Endothelial cell of umbilical vein (primary cell): Measurements from ENCODE around the gene DCDC2B. TPM values are rescaled to one million over a fixed set of nuclear protein-coding genes. Genes with fewer than 3 reads are reported as not detected.

ENCODE experiments used
- BruUV-seq: library from RNA; stranded (reverse); fragments of 400-500 nt; replicated peaks from 2 replicates; lab custom pipeline; 2021; lab: Mats Ljungman, UMichigan
- CTCF ChIA-PET: fragments of 300-600, 350-600 bp; sonication (Branson Sonifier 250); formaldehyde crosslinking; loops from one replicate; lab custom pipeline; 2021; ENCODE audit warnings: antibody characterized with exemption, inconsistent platforms; lab: Charles Lee
- POLR2A ChIA-PET: fragments of 300-600, 350-600 bp; sonication (Branson Sonifier 250); formaldehyde crosslinking; loops from one replicate; lab custom pipeline; 2021; ENCODE audit warnings: antibody characterized with exemption, inconsistent platforms; lab: Charles Lee
- DNase-seq: peaks from one replicate; pipeline ENCODE4 v3.0.0-alpha.2; 2011; ENCODE audit warnings: low read depth, low spot score
- FAIRE-seq: peaks from 2 replicates; lab custom pipeline; 2011; peaks lifted over from hg19 to GRCh38; lab: Jason Lieb, UNC
- H2AFZ ChIP-seq: 2 replicates; pipeline ENCODE4 v1.6.0; 2012; ENCODE audit warnings: low read depth, low read length, control low read depth, inconsistent platforms
- H3K27ac ChIP-seq: 2 replicates; pipeline ENCODE4 v1.5.1; 2011; ENCODE audit warnings: low read depth, mild to moderate bottlenecking, control low read depth, low read length, moderate library complexity; ENCODE audit not compliant: insufficient read depth
- H3K27me3 ChIP-seq, 2 experiments: 2 replicates each; pipeline versions ENCODE4 v1.6.0 to v1.6.1; 2011; ENCODE audit warnings: low read length in 2 of 2, mixed read lengths in 1 of 2; ENCODE audit not compliant: control insufficient read depth in 2 of 2, insufficient read depth in 2 of 2
- H3K36me3 ChIP-seq, 2 experiments: 2 replicates in 1 of 2; 3 replicates in 1 of 2; pipeline ENCODE4 v1.5.1; 2011; ENCODE audit warnings: low read length in 2 of 2, mild to moderate bottlenecking in 1 of 2, moderate library complexity in 1 of 2; ENCODE audit not compliant: control insufficient read depth in 2 of 2, insufficient read depth in 2 of 2; ENCODE audit errors: extremely low read depth in 1 of 2
- H3K4me1 ChIP-seq: 3 replicates; pipeline ENCODE4 v1.5.1; 2011; ENCODE audit warnings: mild to moderate bottlenecking, low read length; ENCODE audit not compliant: control insufficient read depth, insufficient read depth; ENCODE audit errors: extremely low read depth
- H3K4me2 ChIP-seq: 2 replicates; pipeline ENCODE4 v1.6.1; 2011; ENCODE audit warnings: low read length, control low read depth, mixed read lengths; ENCODE audit not compliant: insufficient read depth
- H3K4me3 ChIP-seq, 3 experiments: fragments of 200-600 bp in 1 of 3; sonication (generic), shearing (Covaris generic) in 1 of 3; replicated peaks in 1 of 3; 2 replicates each; pipeline ENCODE4 v1.5.1; 2011 to 2016; ENCODE audit warnings: control low read depth in 3 of 3, low read length in 3 of 3, mild to moderate bottlenecking in 2 of 3, inconsistent platforms in 1 of 3, low read depth in 1 of 3, moderate library complexity in 1 of 3; ENCODE audit not compliant: insufficient read depth in 1 of 3
- H3K79me2 ChIP-seq: 2 replicates; pipeline ENCODE4 v1.6.0; 2012; ENCODE audit warnings: low read length, inconsistent platforms; ENCODE audit not compliant: control insufficient read depth, insufficient read depth
- H3K9ac ChIP-seq: replicated peaks from 2 replicates; pipeline ENCODE3; 2011; ENCODE audit warnings: low read length, control low read depth; ENCODE audit not compliant: insufficient read depth; ENCODE audit errors: extremely low read depth
- H3K9me1 ChIP-seq: replicated peaks from 3 replicates; pipeline ENCODE4 v1.6.0; 2011; ENCODE audit warnings: mild to moderate bottlenecking, low read length; ENCODE audit not compliant: control insufficient read depth, insufficient read depth; ENCODE audit errors: extremely low read depth
- H3K9me3 ChIP-seq: replicated peaks from 2 replicates; pipeline ENCODE4 v1.5.1; 2012; ENCODE audit warnings: low read length, inconsistent platforms; ENCODE audit not compliant: control insufficient read depth, insufficient read depth
- H4K20me1 ChIP-seq: replicated peaks from 2 replicates; pipeline ENCODE3; 2011; ENCODE audit warnings: mild to moderate bottlenecking, low read length; ENCODE audit not compliant: control insufficient read depth, insufficient read depth; ENCODE audit errors: extremely low read depth
- FOS ChIP-seq: IDR thresholded peaks from 2 replicates; pipeline ENCODE4 v1.6.1; 2011; ENCODE audit warnings: mild to moderate bottlenecking, low read length, moderate library complexity, borderline replicate concordance; ENCODE audit not compliant: insufficient read depth
- GATA2 ChIP-seq: IDR thresholded peaks from 2 replicates; pipeline ENCODE4 v1.7.0; 2011; ENCODE audit warnings: low read depth, mild to moderate bottlenecking, moderate library complexity, mixed read lengths, low read length; ENCODE audit not compliant: insufficient read length, insufficient read depth
- MYC ChIP-seq: IDR thresholded peaks from one replicate; pipeline ENCODE4 v1.6.1; 2011; ENCODE audit warnings: mild to moderate bottlenecking, low read depth, low read length
- POLR2A ChIP-seq: IDR thresholded peaks from 2 replicates; pipeline ENCODE4 v1.6.1; 2012; ENCODE audit warnings: low read depth, mild to moderate bottlenecking, control low read depth, low read length
- POLR2AphosphoS5 ChIP-seq: IDR thresholded peaks from 2 replicates; pipeline ENCODE4 v1.6.1; 2012; ENCODE audit warnings: low read depth, mild to moderate bottlenecking, control low read depth, low read length, moderate library complexity; ENCODE audit not compliant: insufficient read depth
- dilution Hi-C: fragments of 300-500 bp; cut with MboI; formaldehyde crosslinking; loops from one replicate; pipeline ENCODE4 v1.15.0; 2019; ENCODE audit warnings: low sequenced_read_pairs; ENCODE audit not compliant: extremely low pct_ligation_motif_present
- intact Hi-C: fragments of 100-400 bp; cut with micrococcal nuclease; formaldehyde crosslinking; loops from one replicate; pipeline ENCODE4 v1.10.0; 2022
- polyA plus RNA-seq, 4 experiments: library from polyadenylated mRNA; depleted of rRNA in 3 of 4; stranded (reverse) in 3 of 4; unstranded in 1 of 4; fragments of >200 nt; gene quantifications; 2 replicates each; pipeline versions ENCODE4 v1.2.1 to v1.2.3, GENCODE V29; 2011 to 2012; ENCODE audit warnings: missing spikeins in 1 of 4
- total RNA-seq: library from RNA; stranded (reverse); gene quantifications from 2 replicates; pipeline ENCODE4 v1.2.3, GENCODE V29; 2021
- TF ChIP-seq, protein P1 (sequence below), 2 donors: IDR thresholded peaks; 1 replicate in 1 of 2; 2 replicates in 1 of 2; pipeline ENCODE4 v1.5.1; 2011; ENCODE audit warnings: low read length in 2 of 2, mild to moderate bottlenecking in 2 of 2, moderate library complexity in 2 of 2, control low read depth in 1 of 2, inconsistent platforms in 1 of 2, low read depth in 1 of 2; ENCODE audit not compliant: insufficient read depth in 1 of 2; ENCODE audit errors: extremely low read depth in 1 of 2
- TF ChIP-seq, protein P2 (sequence below): IDR thresholded peaks from 2 replicates; pipeline ENCODE4 v1.6.1; 2011; ENCODE audit not compliant: insufficient read depth, insufficient read length

DCDC2B gene
- total and polyA plus RNA-seq, 2 donors (not counting 3 experiments of a cell fraction or from before 2014, with no cell fraction given), result not detected

DNA sequence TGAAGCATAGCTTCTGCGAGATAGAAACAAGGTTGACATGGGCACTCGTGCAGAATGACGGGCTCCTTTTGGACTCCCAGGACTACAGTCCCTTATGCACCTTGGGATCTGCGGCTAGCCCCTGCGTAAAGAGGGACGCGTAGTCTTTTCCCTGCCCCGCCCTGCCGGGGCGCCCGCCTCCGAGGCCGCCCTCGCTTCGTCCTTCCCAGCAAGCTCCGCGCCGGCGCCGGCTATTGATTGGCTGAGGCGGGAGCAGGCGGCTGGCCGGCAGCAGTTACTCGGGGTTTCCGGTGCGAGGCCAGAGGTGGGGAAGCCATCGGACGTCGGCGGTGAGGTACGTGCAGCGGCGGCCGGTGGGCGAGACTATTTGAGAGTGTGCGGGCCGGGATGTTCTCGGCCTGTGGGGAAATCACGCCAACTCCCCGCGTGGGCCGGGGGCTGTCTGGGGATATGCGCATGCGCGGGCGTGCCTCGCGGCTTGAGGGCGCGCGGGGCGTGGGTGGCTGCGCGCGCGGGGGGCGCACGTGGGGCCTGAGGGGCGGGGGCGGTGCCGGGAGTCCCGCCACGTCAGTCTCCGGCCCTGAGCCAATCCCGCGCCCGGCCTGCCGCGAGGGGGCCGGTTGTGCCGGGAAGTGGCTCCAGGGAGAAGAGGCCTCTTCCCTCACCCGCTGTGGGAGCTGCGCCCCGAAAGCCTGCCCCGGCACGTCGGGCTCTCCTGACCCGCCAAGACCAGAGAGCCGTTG lies 29.3 kb upstream of the DCDC2B start, which contains the start of gene TXLNA:
Gene TXLNA (plus strand): TSS at position 233 of the 743 bp plus-strand sequence. CDS start 671 bp downstream, outside the sequence.
- ChIA-PET POLR2A (interaction anchor here (0.6 to 2.5 kb wide), 8 partner anchors 15 to 197 kb away, joined by 3 to 9 read pairs (median 4); partner anchors contain the start of genes CCDC28B, KHDRBS1, KPNA6 and MARCKSL1), CTCF (interaction anchor here (0.5 to 2.3 kb wide), 6 partner anchors 14 to 136 kb away, joined by 3 to 13 read pairs (median 3); partner anchors contain the start of gene KPNA6)
- DNase-seq (peak; percentile 94), FAIRE-seq (peak; percentile 89)
- no peaks in the 10 kb centered on the region for H3K9me3 ChIP-seq
- H3K4me3 ChIP-seq, result peak within 1 kb of the TSS; percentile 53 to 90 (median 89)
- H3K9ac ChIP-seq, result peak within 1 kb of the TSS; percentile 95
- H3K9me1 ChIP-seq, result no peaks in the 10 kb centered on the region
- peaks cover 5 to 12% of the 10 kb centered on the region in 2 experiments for H3K36me3 ChIP-seq
- no peaks in the 10 kb centered on the region for H4K20me1 ChIP-seq
- intact Hi-C loops (loop anchor here (1.0 to 2.0 kb wide), 4 partner anchors 21 to 107 kb away; partner anchors contain the start of genes CCDC28B, KPNA6 and TMEM39B), dilution Hi-C loops (no loop called here)
- H3K79me2 ChIP-seq, result peaks cover 39% of the 10 kb centered on the region
- H3K4me1 ChIP-seq, result peaks cover 22% of the 10 kb centered on the region
- peak within 1 kb of the TSS; percentile 96 for H3K4me2 ChIP-seq
- BruUV-seq, result no TSS peak
- H2AFZ ChIP-seq, result peak within 1 kb of the TSS; percentile 83
- H3K27me3 ChIP-seq, result no peaks in the 10 kb centered on the region
- TF ChIP-seq POLR2AphosphoS5, result peak; percentile 51
- no peak for TF ChIP-seq MYC
- peak; percentile 78 for TF ChIP-seq POLR2A
- TF ChIP-seq GATA2, result no peak
- TF ChIP-seq, protein P1, sequence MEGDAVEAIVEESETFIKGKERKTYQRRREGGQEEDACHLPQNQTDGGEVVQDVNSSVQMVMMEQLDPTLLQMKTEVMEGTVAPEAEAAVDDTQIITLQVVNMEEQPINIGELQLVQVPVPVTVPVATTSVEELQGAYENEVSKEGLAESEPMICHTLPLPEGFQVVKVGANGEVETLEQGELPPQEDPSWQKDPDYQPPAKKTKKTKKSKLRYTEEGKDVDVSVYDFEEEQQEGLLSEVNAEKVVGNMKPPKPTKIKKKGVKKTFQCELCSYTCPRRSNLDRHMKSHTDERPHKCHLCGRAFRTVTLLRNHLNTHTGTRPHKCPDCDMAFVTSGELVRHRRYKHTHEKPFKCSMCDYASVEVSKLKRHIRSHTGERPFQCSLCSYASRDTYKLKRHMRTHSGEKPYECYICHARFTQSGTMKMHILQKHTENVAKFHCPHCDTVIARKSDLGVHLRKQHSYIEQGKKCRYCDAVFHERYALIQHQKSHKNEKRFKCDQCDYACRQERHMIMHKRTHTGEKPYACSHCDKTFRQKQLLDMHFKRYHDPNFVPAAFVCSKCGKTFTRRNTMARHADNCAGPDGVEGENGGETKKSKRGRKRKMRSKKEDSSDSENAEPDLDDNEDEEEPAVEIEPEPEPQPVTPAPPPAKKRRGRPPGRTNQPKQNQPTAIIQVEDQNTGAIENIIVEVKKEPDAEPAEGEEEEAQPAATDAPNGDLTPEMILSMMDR (IDR thresholded peaks at IDR 0.05; ENCODE audit: extremely low read depth in 1 of 2, insufficient read depth in 1 of 2, low read depth in 1 of 2, low read length in 2 of 2), result peak in 1 of 2 donors; percentile 29
- TF ChIP-seq, protein P2, sequence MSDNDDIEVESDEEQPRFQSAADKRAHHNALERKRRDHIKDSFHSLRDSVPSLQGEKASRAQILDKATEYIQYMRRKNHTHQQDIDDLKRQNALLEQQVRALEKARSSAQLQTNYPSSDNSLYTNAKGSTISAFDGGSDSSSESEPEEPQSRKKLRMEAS, result no peak
- TF ChIP-seq FOS, result no peak
- H3K27ac ChIP-seq, result peak within 1 kb of the TSS; percentile 88
